GM18498 (cell line): Measurements from ENCODE around the gene SIRPA.

Source experiments
- ATAC-seq: cut with Tn5 transposase; IDR thresholded peaks from one replicate; pipeline ENCODE4 v1.9.1; 2021; ENCODE audit warnings: mild to moderate bottlenecking, moderate library complexity; ENCODE audit not compliant: unreplicated experiment

The SIRPA gene

DNA sequence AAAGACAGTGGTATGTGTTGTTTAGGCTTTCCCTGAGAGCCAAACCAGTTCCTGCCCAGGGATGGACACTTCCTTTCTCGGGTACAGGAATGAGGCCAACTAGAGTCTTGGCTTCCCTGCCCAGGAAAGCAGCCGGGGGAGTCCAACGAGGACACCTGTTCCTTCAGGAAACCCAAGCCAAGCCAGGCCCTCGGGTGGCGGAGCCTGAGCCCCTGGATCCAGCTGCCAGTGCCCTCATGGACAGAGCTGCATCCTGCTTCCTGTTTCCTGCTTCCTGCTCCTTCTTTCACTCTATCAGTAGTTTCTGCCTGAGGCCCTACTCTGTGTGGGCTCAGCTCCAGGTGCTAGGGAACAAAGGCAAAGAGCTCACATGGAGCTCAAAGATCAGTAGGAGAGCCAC is 7.9 kb upstream of the SIRPA start:
- ATAC-seq: no peak

DNA sequence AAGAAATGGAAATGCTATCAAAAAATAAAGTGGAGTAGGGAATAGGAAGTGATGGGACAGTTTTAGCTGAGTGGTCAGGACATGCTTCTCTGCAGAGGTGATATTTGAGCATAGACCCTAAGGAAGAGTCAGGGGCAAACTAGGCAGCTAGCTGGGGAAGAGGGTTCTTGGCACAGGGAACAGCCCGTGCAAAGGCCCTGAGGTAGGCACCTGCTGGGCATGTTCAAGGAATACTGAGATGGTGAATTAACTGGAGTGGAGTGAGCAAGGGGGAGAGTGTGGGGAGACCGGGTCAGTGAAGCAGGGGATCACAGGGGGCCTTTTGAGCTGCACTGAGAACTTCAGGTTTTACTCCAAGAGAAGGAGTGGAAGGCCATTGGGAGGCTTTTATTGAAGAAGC is 7.5 kb upstream of the SIRPA start:
- ATAC-seq: no peak

GRCh38 chr20:1888796-1889463 is 6.3 kb upstream of the SIRPA start:
- no peak for ATAC-seq

- ATAC-seq: no peak
Observed at GRCh38 chr20:1890469-1891262, 4.5 kb upstream of the SIRPA start.

DNA sequence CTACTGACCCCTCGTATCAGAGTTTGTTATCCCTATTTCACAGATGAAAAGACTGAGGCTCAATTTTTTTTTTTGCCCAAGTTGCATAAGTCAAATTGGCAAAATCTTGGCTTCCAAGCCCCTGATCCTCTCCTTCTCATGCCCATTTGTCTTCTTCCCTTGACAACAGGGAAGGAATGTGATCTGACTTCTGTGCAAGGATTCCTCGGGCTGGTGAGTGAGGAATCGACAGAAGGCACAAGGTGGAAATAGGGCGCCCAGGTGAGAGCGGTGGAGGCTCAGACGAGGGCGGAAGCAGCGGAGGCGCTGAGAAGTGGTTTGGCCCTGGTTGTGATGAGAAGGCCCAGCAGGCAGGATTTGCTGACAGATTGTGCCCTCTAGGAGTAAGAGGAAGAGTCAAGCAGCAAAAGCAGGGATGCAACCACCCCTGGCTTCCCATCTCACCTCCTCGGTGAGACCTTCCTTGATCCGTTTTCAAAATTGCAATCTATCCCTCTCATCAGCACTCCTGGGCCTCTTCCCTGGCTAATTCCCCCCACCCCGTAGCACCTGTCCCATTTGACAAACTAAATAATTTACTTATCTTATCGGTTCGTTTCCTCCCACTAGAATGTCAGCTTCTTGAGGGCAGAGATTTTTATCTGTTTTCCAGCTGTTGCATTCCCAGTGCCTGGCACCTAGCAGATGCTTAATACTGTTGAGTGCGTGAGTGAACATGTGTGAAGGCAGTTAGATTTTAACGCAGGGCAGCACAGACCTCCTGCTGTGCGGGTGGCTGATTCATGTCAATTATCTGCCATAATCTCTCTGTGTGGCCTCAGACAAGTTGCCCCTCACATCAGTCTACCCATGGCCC is 3.7 kb upstream of the SIRPA start:
- ATAC-seq: no peak

GRCh38 chr20:1892119-1892385 is 3.2 kb upstream of the SIRPA start:
- ATAC-seq: no peak

DNA sequence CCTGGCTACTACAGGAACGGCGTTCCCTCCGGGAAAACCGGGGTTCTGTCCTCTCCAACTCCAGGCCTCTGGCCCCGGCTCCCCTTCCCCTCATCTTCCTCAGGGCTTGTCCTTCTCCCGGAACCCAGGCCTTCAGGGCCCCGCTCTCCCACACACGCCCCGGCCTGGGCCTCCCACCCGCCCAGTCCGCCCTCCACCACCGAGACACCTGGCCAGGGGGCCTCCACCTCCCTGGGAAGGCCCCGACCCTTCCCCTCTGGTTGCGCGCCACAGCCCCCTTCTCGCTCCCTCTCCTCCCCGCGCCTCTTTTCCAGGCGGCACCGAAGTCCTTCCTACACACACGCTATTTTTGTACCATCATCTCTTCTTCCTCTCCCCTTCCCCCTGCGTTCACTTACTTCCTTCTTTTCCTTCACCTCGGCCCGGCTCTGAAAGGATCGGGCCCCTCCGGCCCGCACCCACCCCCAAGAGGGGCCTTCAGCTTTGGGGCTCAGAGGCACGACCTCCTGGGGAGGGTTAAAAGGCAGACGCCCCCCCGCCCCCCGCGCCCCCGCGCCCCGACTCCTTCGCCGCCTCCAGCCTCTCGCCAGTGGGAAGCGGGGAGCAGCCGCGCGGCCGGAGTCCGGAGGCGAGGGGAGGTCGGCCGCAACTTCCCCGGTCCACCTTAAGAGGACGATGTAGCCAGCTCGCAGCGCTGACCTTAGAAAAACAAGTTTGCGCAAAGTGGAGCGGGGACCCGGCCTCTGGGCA is 1.3 kb upstream of the SIRPA start:
- no peak for ATAC-seq

- no peak for ATAC-seq
Observed at GRCh38 chr20:1894471-1894950, 696 bp upstream of the SIRPA start.

DNA sequence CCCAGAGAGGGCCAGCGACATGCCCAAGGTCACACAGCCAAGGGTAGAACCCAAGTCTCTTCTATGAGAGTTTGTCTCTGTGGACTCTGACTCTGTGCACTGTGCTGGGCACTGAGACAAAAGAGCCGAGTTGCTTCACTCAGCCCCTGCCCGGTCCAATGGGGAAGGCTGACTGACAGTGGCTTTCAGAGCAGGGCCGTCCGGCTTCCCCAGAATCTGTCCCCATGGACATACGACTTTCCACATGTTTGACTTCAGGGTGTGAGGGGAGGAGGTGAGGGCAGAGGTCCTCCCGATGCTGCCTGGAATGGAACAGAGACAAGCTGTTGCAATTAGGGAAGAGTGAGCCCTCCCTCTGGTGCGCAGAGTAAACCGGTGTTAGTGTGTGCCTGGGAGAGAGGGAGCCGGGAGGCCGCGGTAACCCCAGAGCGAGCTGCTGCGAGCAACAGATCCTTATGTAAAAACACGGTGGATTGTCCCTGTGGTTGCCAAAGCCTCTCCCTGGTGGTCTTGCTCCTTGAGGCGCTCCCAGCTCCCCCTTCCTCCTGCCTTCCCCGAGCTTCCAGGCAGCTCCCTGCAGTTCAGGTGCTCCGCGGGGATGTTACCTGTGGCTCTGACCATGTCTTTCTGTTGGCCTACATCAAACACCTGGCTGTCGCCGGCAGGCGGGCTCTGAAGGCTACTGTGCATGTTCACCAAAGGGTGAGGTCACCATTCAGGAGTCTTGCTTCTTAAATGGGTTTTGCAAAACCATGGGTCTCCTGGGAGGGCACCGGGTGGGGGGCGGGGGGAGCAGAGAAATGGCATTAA is 672 bp downstream of the SIRPA start:
- no peak for ATAC-seq

- ATAC-seq: no peak
Observed at GRCh38 chr20:1896484-1897258, 1.5 kb downstream of the SIRPA start.

DNA sequence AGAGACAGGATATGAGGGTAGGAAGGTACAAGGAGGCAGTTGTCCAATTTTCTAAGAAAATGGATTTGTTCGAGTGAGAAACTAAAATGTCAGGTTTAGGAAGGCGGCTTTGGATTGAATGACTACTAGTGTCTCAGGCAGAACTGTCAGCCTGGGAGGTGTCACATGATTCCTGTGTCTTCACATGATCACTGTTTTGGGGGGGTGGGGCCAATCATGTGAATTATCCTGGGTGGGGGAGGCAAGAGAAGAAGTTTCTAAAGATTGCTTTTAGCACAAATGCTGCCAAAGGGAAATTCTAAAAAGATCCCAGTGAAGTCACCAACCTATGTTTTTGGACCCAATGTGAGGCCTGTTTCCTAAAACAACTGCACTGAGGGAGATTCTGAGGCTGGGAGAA is 2.3 kb downstream of the SIRPA start:
- ATAC-seq: no peak

GRCh38 chr20:1897965-1898464 is 2.8 kb downstream of the SIRPA start:
- peak; percentile 70 for ATAC-seq

- no peak for ATAC-seq
Observed at GRCh38 chr20:1898482-1899240, 3.5 kb downstream of the SIRPA start.

DNA sequence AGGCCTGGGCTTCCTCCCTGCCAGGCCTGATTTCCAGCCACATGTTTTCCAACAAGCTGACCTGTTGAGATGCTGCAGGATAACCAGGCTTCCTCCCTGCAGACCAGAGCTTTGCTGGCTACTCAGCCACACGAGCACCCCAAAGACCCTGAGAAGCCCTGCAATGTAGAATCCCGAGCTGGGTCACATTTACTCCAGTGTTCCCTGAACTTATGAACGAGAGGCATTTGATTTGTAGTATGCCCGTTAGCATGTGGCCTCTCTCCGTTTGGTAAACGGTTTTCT is 4.0 kb downstream of the SIRPA start:
- no peak for ATAC-seq

DNA sequence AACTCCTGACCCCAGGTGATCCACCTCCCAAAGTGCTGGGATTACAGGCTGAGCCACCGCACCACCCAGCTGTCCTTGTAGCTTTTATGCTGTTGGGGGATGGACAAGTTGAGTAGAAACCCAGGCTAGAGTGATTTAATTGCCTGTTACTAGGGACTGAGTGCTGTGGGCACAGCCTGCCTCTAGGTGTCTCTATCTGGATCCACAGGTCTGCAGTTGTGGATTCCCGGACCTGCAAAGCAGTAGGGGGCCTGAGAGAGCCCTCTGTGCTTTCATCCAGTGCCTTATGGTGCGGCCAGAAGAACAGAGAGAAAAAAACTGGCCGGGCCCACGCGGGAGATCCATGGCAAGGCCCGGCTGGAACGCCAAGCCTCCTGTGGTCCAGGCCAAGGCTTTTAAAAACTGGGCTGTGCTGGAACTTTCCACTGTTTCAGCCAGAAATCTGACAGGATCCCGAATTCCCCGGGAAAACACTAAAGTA is 5.2 kb downstream of the SIRPA start:
- no peak for ATAC-seq

GRCh38 chr20:1901704-1902103 is 6.5 kb downstream of the SIRPA start:
- no peak for ATAC-seq

DNA sequence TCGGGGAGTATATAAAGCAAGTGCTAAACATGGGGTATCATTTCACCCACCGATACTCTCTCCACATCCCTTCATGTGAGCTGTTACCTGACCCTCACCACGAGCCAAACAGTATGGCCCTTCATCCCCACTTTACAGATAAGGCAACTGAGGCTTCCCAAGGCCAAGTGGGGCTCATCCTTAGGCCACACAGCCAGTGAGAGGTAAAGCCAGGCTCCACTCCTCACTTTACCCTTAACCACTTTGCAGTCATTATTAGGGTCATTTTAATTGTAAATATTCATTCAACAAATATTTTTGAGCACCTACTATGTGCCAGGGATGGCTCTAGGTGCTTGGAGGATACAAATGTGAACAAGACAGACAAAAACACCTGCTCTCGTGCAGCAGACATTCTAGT is 7.0 kb downstream of the SIRPA start:
- ATAC-seq: no peak

DNA sequence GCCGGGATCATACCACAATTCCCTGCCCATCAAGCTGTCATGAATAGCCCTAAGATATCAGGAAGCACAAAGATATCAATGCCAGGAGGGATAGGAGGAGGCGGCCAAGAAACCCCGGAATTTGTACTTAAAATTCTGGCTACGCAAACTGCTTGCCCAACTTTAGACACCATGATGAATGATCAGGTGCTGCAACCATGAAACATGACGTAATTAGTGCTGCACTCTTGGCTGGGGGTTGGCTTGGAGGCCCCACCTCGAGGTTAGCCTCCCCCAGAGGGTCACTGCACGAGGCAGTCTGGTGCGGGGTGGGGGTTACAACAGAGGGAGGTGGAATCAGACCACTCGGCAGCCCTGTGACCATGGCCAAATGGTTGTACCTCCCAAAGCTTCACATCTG is 8.9 kb downstream of the SIRPA start:
- ATAC-seq: no peak

- no peak for ATAC-seq
Observed at GRCh38 chr20:1905009-1905408, 9.8 kb downstream of the SIRPA start.
